Lower leg skin (tissue), 4 donors: ENCODE measurements around the gene PEX6. TPM values are rescaled to one million over a fixed set of nuclear protein-coding genes. Genes with fewer than 3 reads are reported as not detected.

Experiments used
- DNase-seq, 2 donors: peaks; one replicate each; pipeline ENCODE4 v3.0.0-alpha.2; 2019; ENCODE audit warnings: low spot score in 2 of 2
- H3K4me3 ChIP-seq: fragments of 200-600 bp; sonication (generic); 2 replicates; pipeline ENCODE4 v1.5.1; 2017; ENCODE audit warnings: mild to moderate bottlenecking, low read depth; ENCODE audit not compliant: poor library complexity, severe bottlenecking
- POLR2A ChIP-seq, 2 donors: fragments of 450-650 bp; IDR thresholded peaks; one replicate each; pipeline ENCODE4 v1.6.1; 2016 to 2017; ENCODE audit warnings: antibody characterized with exemption in 2 of 2, mild to moderate bottlenecking in 1 of 2, moderate library complexity in 1 of 2
- WGBS, 2 donors: methylation state at CpG; one replicate each; pipeline ENCODE4 v1.1.5; 2018; 5-methylcytosine and 5-hydroxymethylcytosine counted together
- intact Hi-C: fragments of 100-400 bp; cut with DNase I; formaldehyde crosslinking; loops from one replicate; pipeline ENCODE4 v1.15.0; 2023; ENCODE audit warnings: low total_unique reads
- total RNA-seq, 4 donors: library from RNA; depleted of rRNA; stranded (reverse); fragments of >200 nt; gene quantifications; one replicate each; pipeline ENCODE4 v1.1.0, GENCODE V29; 2016
- TF ChIP-seq, protein P1 (sequence below), 3 donors: fragments of 450-650 bp; IDR thresholded peaks; one replicate each; pipeline ENCODE4 v1.5.1; 2016; ENCODE audit warnings: antibody characterized with exemption in 3 of 3, mild to moderate bottlenecking in 3 of 3, moderate library complexity in 2 of 3

Gene PEX6
- total RNA-seq, 4 donors from 2014 or later: 13.9 to 37.6 (median 25.7) TPM

DNA sequence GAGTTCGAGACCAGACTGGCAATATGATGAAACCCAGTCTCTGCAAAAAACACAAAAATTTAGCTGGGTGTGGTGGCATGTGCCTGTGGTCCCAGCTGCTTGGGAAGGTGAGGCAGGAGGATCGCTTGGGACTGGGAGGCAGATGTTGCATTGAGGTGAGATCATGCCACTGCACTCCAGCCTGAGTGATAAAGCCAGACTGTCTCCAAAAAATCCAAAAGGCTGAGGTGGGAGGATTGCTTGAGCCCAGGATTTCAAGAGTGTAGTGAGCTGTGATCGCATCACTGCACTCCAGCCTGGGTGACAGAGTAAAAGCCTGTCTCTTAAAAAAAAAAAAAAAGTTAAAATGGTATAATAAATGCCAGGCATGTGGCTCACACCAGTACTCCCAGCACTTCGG is 64.4 kb downstream of the PEX6 start:
- no peak for TF ChIP-seq POLR2A (IDR thresholded peaks at IDR 0.05)
- TF ChIP-seq, protein P1, sequence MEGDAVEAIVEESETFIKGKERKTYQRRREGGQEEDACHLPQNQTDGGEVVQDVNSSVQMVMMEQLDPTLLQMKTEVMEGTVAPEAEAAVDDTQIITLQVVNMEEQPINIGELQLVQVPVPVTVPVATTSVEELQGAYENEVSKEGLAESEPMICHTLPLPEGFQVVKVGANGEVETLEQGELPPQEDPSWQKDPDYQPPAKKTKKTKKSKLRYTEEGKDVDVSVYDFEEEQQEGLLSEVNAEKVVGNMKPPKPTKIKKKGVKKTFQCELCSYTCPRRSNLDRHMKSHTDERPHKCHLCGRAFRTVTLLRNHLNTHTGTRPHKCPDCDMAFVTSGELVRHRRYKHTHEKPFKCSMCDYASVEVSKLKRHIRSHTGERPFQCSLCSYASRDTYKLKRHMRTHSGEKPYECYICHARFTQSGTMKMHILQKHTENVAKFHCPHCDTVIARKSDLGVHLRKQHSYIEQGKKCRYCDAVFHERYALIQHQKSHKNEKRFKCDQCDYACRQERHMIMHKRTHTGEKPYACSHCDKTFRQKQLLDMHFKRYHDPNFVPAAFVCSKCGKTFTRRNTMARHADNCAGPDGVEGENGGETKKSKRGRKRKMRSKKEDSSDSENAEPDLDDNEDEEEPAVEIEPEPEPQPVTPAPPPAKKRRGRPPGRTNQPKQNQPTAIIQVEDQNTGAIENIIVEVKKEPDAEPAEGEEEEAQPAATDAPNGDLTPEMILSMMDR (IDR thresholded peaks at IDR 0.05): no peak
- WGBS, 2 donors: 60 to 65% methylated on average over 4 of the region's 4 CpGs
- DNase-seq: no peak
- intact Hi-C loops: no loop called here
- no peak overlapping the region for H3K4me3 ChIP-seq

Other genes starting within 250 kb of the PEX6 start
- gene TBCC, start 233.1 kb downstream of the PEX6 start, total RNA-seq: 10 to 100 TPM; 40.3 to 55.5 (median 45.3) TPM
- 10 to 100 TPM; 19.4 to 23.4 (median 20.5) TPM for gene BICRAL, start 197.1 kb downstream of the PEX6 start, total RNA-seq
- gene RPL7L1, start 99.6 kb downstream of the PEX6 start, total RNA-seq: 10 to 100 TPM; 73.4 to 95.9 (median 80.9) TPM
- not detected for gene PTCRA, start 63.1 kb downstream of the PEX6 start, total RNA-seq
- 10 to 100 TPM; 15.6 to 28.9 (median 19.7) TPM for gene CNPY3, start 49.7 kb downstream of the PEX6 start, total RNA-seq
- 1 to 10 TPM in 1 of 4 donors, under 1 TPM in 3; 0.25 to 1.4 (median 0.60) TPM for gene GNMT, start 18.4 kb downstream of the PEX6 start, total RNA-seq
- 10 to 100 TPM; 26.3 to 49.4 (median 40.8) TPM for gene PPP2R5D, start 5.4 kb upstream of the PEX6 start, total RNA-seq
- 10 to 100 TPM; 59.5 to 99.9 (median 77.5) TPM for gene MEA1, start 34.8 kb upstream of the PEX6 start, total RNA-seq
- gene KLHDC3, start 35.1 kb upstream of the PEX6 start, total RNA-seq: 10 to 100 TPM; 75.1 to 84.7 (median 79.6) TPM
- 10 to 100 TPM; 38.5 to 61.9 (median 56.7) TPM for gene RRP36, start 42.4 kb upstream of the PEX6 start, total RNA-seq
- gene CUL7, start 74.7 kb upstream of the PEX6 start, total RNA-seq: 10 to 100 TPM; 11.8 to 18.2 (median 13.6) TPM
- gene MRPL2, start 80.3 kb upstream of the PEX6 start, total RNA-seq: 10 to 100 TPM; 19.0 to 37.9 (median 27.3) TPM
- 10 to 100 TPM; 18.0 to 25.7 (median 21.3) TPM for gene KLC4, start 80.5 kb upstream of the PEX6 start, total RNA-seq
- gene PTK7, start 97.1 kb upstream of the PEX6 start, total RNA-seq: 10 to 100 TPM; 40.9 to 51.9 (median 49.7) TPM
- 10 to 100 TPM; 14.8 to 25.8 (median 25.5) TPM for gene SRF, start 192.1 kb upstream of the PEX6 start, total RNA-seq
- 10 to 100 TPM; 38.7 to 64.4 (median 47.4) TPM for gene CUL9, start 203.0 kb upstream of the PEX6 start, total RNA-seq